ENCODE data around the gene RRP1B. TPM values are rescaled to one million over a fixed set of nuclear protein-coding genes. Genes with fewer than 3 reads are reported as not detected.

RRP1B gene
- total and polyA plus RNA-seq, 2 of the 13 experiments (the other 11 are each of a cell fraction or from before 2014, with no cell fraction given), result 16.3 to 46.2 TPM

DNA sequence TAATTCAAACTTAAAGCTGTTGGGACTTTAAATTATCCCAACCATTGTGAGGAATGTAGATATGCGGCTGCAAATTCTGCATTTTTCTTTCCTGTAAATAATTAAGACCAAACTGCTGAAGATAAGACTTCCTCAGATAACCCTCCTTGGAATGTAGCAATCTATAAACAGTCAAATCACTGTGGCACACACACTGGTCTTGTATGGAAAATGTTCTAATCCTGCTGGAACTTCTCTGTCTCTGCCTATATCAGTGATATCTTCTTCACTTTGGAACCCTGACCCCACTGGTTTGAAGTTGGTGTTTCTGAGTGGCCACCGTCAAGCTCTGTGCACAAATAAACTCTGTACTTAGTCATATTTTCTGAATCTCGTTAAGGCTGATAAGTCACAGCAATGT is 33.0 kb upstream of the RRP1B start:
- no peaks in the 10 kb centered on the region for H3K79me2 ChIP-seq (ENCODE audit: insufficient read depth, low read length)
- FAIRE-seq, result no peak
- no peak overlapping the region for H3K9ac ChIP-seq (ENCODE audit: insufficient read depth, low read depth, low read length)
- H3K27ac ChIP-seq (ENCODE audit: extremely low read length, insufficient read depth, low read length), result no peak overlapping the region
- H3K4me3 ChIP-seq (replicated peaks in 1 of 3; ENCODE audit: insufficient read depth in 1 of 3, low read depth in 2 of 3, low read length in 3 of 3), result no peak overlapping the region
- H3K9me3 ChIP-seq (ENCODE audit: low read length), result no peaks in the 10 kb centered on the region
- no TSS peak for BruUV-seq (replicated peaks)
- CTCF ChIA-PET (ENCODE audit: low intra/inter-chr PET ratio, low total read pairs), result no interaction called here
- no peaks in the 10 kb centered on the region for H3K36me3 ChIP-seq (replicated peaks in 1 of 2; ENCODE audit: control insufficient read depth in 1 of 2, insufficient read depth in 2 of 2, low read length in 2 of 2)
- H3K27me3 ChIP-seq (ENCODE audit: control insufficient read depth in 1 of 2, insufficient read depth in 2 of 2, low read length in 2 of 2), result no peaks in the 10 kb centered on the region
- no peaks in the 10 kb centered on the region for H3K4me1 ChIP-seq (ENCODE audit: insufficient read depth, low read length)
- in situ Hi-C loops (cut with HindIII; ENCODE audit: extremely low pct_ligation_motif_present, low pct_unique_long_range_greater_than_20kb), result no loop called here
- TF ChIP-seq ZNF512 (CRISPR knock-in tag; IDR thresholded peaks at IDR 0.05), result no peak
- TF ChIP-seq ZNF382 (CRISPR knock-in tag; IDR thresholded peaks at IDR 0.05; ENCODE audit: borderline replicate concordance), result no peak
- TF ChIP-seq NFIC (IDR thresholded peaks at IDR 0.05; ENCODE audit: low read length), result no peak
- no peak for TF ChIP-seq ZNF790 (CRISPR knock-in tag; IDR thresholded peaks at IDR 0.05; ENCODE audit: borderline replicate concordance)
- TF ChIP-seq ZNF292 (CRISPR knock-in tag; IDR thresholded peaks at IDR 0.05; ENCODE audit: borderline replicate concordance, low read depth), result no peak
- TF ChIP-seq DR1 (CRISPR knock-in tag; IDR thresholded peaks at IDR 0.05), result no peak
- TF ChIP-seq BHLHE40 (IDR thresholded peaks at IDR 0.05; ENCODE audit: low read length), result no peak
- no peak for TF ChIP-seq SRSF1 (optimal IDR thresholded peaks at IDR 0.05; ENCODE audit: low read depth, low read length)
- no peak for TF ChIP-seq HOXA9 (CRISPR knock-in tag; IDR thresholded peaks at IDR 0.05; ENCODE audit: borderline replicate concordance)
- no peak for TF ChIP-seq SIN3B (IDR thresholded peaks at IDR 0.05; ENCODE audit: low read length)
- no peak for TF ChIP-seq KLF12 (CRISPR knock-in tag; IDR thresholded peaks at IDR 0.05; ENCODE audit: borderline replicate concordance)
- TF ChIP-seq, protein P1, sequence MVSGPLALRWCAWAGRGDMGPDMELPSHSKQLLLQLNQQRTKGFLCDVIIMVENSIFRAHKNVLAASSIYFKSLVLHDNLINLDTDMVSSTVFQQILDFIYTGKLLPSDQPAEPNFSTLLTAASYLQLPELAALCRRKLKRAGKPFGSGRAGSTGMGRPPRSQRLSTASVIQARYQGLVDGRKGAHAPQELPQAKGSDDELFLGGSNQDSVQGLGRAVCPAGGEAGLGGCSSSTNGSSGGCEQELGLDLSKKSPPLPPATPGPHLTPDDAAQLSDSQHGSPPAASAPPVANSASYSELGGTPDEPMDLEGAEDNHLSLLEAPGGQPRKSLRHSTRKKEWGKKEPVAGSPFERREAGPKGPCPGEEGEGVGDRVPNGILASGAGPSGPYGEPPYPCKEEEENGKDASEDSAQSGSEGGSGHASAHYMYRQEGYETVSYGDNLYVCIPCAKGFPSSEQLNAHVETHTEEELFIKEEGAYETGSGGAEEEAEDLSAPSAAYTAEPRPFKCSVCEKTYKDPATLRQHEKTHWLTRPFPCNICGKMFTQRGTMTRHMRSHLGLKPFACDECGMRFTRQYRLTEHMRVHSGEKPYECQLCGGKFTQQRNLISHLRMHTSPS (CRISPR knock-in tag; IDR thresholded peaks at IDR 0.05; ENCODE audit: low read depth), result no peak
- TF ChIP-seq, protein P2, sequence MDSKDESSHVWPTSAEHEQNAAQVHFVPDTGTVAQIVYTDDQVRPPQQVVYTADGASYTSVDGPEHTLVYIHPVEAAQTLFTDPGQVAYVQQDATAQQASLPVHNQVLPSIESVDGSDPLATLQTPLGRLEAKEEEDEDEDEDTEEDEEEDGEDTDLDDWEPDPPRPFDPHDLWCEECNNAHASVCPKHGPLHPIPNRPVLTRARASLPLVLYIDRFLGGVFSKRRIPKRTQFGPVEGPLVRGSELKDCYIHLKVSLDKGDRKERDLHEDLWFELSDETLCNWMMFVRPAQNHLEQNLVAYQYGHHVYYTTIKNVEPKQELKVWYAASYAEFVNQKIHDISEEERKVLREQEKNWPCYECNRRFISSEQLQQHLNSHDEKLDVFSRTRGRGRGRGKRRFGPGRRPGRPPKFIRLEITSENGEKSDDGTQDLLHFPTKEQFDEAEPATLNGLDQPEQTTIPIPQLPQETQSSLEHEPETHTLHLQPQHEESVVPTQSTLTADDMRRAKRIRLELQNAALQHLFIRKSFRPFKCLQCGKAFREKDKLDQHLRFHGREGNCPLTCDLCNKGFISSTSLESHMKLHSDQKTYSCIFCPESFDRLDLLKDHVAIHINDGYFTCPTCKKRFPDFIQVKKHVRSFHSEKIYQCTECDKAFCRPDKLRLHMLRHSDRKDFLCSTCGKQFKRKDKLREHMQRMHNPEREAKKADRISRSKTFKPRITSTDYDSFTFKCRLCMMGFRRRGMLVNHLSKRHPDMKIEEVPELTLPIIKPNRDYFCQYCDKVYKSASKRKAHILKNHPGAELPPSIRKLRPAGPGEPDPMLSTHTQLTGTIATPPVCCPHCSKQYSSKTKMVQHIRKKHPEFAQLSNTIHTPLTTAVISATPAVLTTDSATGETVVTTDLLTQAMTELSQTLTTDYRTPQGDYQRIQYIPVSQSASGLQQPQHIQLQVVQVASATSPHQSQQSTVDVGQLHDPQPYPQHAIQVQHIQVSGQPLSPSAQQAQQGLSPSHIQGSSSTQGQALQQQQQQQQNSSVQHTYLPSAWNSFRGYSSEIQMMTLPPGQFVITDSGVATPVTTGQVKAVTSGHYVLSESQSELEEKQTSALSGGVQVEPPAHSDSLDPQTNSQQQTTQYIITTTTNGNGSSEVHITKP (CRISPR knock-in tag; IDR thresholded peaks at IDR 0.05; ENCODE audit: low read depth), result no peak
- TF ChIP-seq REPIN1 (CRISPR knock-in tag; IDR thresholded peaks at IDR 0.05; ENCODE audit: borderline replicate concordance, low read depth), result no peak
- TF ChIP-seq, protein P3, sequence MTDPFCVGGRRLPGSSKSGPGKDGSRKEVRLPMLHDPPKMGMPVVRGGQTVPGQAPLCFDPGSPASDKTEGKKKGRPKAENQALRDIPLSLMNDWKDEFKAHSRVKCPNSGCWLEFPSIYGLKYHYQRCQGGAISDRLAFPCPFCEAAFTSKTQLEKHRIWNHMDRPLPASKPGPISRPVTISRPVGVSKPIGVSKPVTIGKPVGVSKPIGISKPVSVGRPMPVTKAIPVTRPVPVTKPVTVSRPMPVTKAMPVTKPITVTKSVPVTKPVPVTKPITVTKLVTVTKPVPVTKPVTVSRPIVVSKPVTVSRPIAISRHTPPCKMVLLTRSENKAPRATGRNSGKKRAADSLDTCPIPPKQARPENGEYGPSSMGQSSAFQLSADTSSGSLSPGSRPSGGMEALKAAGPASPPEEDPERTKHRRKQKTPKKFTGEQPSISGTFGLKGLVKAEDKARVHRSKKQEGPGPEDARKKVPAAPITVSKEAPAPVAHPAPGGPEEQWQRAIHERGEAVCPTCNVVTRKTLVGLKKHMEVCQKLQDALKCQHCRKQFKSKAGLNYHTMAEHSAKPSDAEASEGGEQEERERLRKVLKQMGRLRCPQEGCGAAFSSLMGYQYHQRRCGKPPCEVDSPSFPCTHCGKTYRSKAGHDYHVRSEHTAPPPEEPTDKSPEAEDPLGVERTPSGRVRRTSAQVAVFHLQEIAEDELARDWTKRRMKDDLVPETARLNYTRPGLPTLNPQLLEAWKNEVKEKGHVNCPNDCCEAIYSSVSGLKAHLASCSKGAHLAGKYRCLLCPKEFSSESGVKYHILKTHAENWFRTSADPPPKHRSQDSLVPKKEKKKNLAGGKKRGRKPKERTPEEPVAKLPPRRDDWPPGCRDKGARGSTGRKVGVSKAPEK (CRISPR knock-in tag; IDR thresholded peaks at IDR 0.05; ENCODE audit: borderline replicate concordance), result no peak
- no peak for TF ChIP-seq ZNF354B (CRISPR knock-in tag; IDR thresholded peaks at IDR 0.05)
- no peak overlapping the region for H2AFZ ChIP-seq (ENCODE audit: low read length)
- 69% methylated on average over 3 of the region's 3 CpGs for WGBS (ENCODE audit: low lambda C conversion rate)
- no peaks in the 10 kb centered on the region for H4K20me1 ChIP-seq (ENCODE audit: insufficient read depth, low read length)
- ATAC-seq, result no peak
- H3K4me2 ChIP-seq (ENCODE audit: low read depth, low read length), result no peak overlapping the region
- DNase-seq (ENCODE audit: low spot score), result no peak
- POLR2A ChIA-PET, result no interaction called here
- intact Hi-C loops (cut with micrococcal nuclease; ENCODE audit: unreplicated experiment), result no loop called here
